Heart right ventricle (tissue), 16 donors: Measurements from ENCODE around the gene SOS1. TPM values are rescaled to one million over a fixed set of nuclear protein-coding genes. Genes with fewer than 3 reads are reported as not detected.

Source experiments
- ATAC-seq, 8 donors: fragments of 200-7000 bp; cut with Tn5 transposase; one replicate each; pipeline ENCODE4 v1.9.1; 2020; ENCODE audit warnings: mild to moderate bottlenecking in 8 of 8, moderate library complexity in 8 of 8, moderate number of reproducible peaks in 1 of 8
- DNase-seq, 2 donors: peaks; one replicate each; pipeline ENCODE4 v3.0.0-alpha.2; 2020
- H3K27ac ChIP-seq, 10 donors: fragments of 200-600 bp; sonication (generic) in 2 of 10; one replicate each; pipeline versions ENCODE4 v1.5.0 to v1.8.0; 2020 to 2022; ENCODE audit warnings: mild to moderate bottlenecking in 3 of 10
- H3K27me3 ChIP-seq, 7 donors: fragments of 200-600 bp; one replicate each; pipeline ENCODE4 v1.8.0; 2021 to 2022; ENCODE audit warnings: mild to moderate bottlenecking in 2 of 7
- H3K36me3 ChIP-seq, 9 donors: fragments of 200-600 bp; sonication (generic) in 1 of 9; one replicate each; pipeline versions ENCODE4 v1.5.0 to v1.8.0; 2020 to 2022; ENCODE audit warnings: mild to moderate bottlenecking in 2 of 9
- H3K4me1 ChIP-seq, 9 donors: fragments of 200-600 bp; sonication (generic) in 1 of 9; one replicate each; pipeline versions ENCODE4 v1.5.0 to v1.8.0; 2020 to 2022; ENCODE audit warnings: mild to moderate bottlenecking in 4 of 9
- H3K4me3 ChIP-seq, 10 donors: fragments of 200-600 bp; sonication (generic) in 2 of 10; one replicate each; pipeline versions ENCODE4 v1.5.0 to v1.8.0; 2020 to 2022; ENCODE audit warnings: mild to moderate bottlenecking in 7 of 10, moderate library complexity in 2 of 10
- H3K9me3 ChIP-seq, 11 donors: fragments of 200-600 bp in 10 of 11; sonication (generic) in 2 of 11; one replicate each; pipeline versions ENCODE4 v1.5.0 to v1.8.0; 2013 to 2022; ENCODE audit warnings: mild to moderate bottlenecking in 2 of 11, control low read depth in 1 of 11, moderate library complexity in 1 of 11
- WGBS, 2 donors: extraction: QIAGEN DNeasy Blood & Tissue Kit; methylation state at CpG; one replicate each; pipeline ENCODE4 v1.1.7; 2013; ENCODE audit warnings: inconsistent platforms in 1 of 2; 5-methylcytosine and 5-hydroxymethylcytosine counted together
- intact Hi-C, 10 donors: fragments of 100-400 bp; cut with DNase I; formaldehyde crosslinking; loops; one replicate each; pipeline versions ENCODE4 v1.11.1 to v1.14.2; 2022
- polyA plus RNA-seq, 2 donors: library from polyadenylated mRNA; stranded (reverse); fragments of 200-250 nt; gene quantifications; one replicate each; pipeline ENCODE4 v1.2.3, GENCODE V29; 2013
- total RNA-seq, 10 donors: library from RNA; stranded (reverse); fragmentation: NEBNext Ultra II Directional in 3 of 10; extraction: Animal tissue kit (Norgen Biotek cat#: 25700) in 3 of 10; gene quantifications; one replicate each; pipeline versions ENCODE4 v1.2.1 to v1.2.4, GENCODE V29; 2021 to 2023
- TF ChIP-seq, protein P1 (sequence below), 9 donors: fragments of 200-600 bp; sonication (generic) in 2 of 9; IDR thresholded peaks; one replicate each; pipeline versions ENCODE4 v1.5.0 to v1.8.0; 2021 to 2022; ENCODE audit warnings: antibody characterized with exemption in 9 of 9, mild to moderate bottlenecking in 5 of 9, moderate library complexity in 1 of 9
- donor health status: Arrhythmogenic right ventricular cardiomyopathy.
- donor health status: ischemic (EF 13 %, LVEDD 7.1; RV severe dilation, severe dysfunction).
- donor health status: healthy with polysubstance abuse.
- donor health status: DM: no; HTN: yes; CAD: no.
- donor health status: DM: no; HTN: no; CAD: no.
- donor health status: ischemic (EF 25% LVEDD 6.9; RV normal size, moderate dysfunction).
- donor health status: ischemic (EF 25% LVEDD 5.7; RV mildly dilated, moderate dysfunction).
- donor health status: healthy.
- donor health status: DM: yes; HTN: yes; CAD: no.
- donor health status: Ischemic cardiomyopathy.
- donor health status: ischemic (EF 35%, LVEDD 5.7; RV mildly dilated, moderate dysfunction).
- donor health status: nonischemic (EF 11% LVEDD 7.7; RV severe dilation, severe dysfunction).
- donor health status: DM: yes; HTN: yes; CAD: no.
- donor health status: PGD.
- donor health status: ischemic (EF 29% LVEDD 5.4; RV normal size, mild dysfunction).
- donor health status: nonischemic (EF 23%, LVEDD 6.1; RV moderate dilation, normal function).

SOS1 gene
- total and polyA plus RNA-seq, 12 donors, result 5.8 to 37.8 (median 23.1) TPM

DNA sequence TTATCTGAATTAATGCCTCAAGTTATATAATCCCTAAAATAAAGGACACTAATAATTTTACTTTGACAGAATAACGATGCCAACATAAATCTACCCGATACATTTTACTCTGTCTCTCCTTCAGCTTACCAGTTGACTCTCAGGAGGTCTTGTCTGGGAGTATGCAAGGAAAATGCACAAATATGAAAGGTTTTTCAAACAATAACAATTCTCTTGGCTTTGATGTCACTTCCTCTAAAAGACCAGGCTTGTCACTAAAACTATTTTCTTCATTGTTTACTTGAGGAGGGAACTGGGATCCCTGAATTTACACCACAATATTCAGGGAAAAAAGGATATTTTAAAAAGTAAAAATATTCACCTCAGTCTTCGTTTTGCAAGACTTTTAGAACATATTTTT lies 97.2 kb downstream of the SOS1 start:
- Histone ChIP-seq H3K27me3 (no peaks in the 10 kb centered on the region), H3K4me1 (peaks cover 0 to 4% (median 0%) of the 10 kb centered on the region in 9 donors), H3K4me3 (peak overlapping the region in 5 of 10 donors; percentile 34 to 56 (median 43)), H3K27ac (peak overlapping the region in 7 of 10 donors; percentile 10 to 83 (median 56)), H3K36me3 (peaks cover 0 to 43% (median 0%) of the 10 kb centered on the region in 9 donors), H3K9me3 (no peaks in the 10 kb centered on the region)
- intact Hi-C loops, result no loop called here
- WGBS, 2 donors, result 77 to 78% methylated on average over 3 of the region's 3 CpGs
- no peak for DNase-seq
- ATAC-seq, result peak in 4 of 8 donors; percentile 8 to 72 (median 64)
- TF ChIP-seq, protein P1, sequence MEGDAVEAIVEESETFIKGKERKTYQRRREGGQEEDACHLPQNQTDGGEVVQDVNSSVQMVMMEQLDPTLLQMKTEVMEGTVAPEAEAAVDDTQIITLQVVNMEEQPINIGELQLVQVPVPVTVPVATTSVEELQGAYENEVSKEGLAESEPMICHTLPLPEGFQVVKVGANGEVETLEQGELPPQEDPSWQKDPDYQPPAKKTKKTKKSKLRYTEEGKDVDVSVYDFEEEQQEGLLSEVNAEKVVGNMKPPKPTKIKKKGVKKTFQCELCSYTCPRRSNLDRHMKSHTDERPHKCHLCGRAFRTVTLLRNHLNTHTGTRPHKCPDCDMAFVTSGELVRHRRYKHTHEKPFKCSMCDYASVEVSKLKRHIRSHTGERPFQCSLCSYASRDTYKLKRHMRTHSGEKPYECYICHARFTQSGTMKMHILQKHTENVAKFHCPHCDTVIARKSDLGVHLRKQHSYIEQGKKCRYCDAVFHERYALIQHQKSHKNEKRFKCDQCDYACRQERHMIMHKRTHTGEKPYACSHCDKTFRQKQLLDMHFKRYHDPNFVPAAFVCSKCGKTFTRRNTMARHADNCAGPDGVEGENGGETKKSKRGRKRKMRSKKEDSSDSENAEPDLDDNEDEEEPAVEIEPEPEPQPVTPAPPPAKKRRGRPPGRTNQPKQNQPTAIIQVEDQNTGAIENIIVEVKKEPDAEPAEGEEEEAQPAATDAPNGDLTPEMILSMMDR (IDR thresholded peaks at IDR 0.05), result no peak

DNA sequence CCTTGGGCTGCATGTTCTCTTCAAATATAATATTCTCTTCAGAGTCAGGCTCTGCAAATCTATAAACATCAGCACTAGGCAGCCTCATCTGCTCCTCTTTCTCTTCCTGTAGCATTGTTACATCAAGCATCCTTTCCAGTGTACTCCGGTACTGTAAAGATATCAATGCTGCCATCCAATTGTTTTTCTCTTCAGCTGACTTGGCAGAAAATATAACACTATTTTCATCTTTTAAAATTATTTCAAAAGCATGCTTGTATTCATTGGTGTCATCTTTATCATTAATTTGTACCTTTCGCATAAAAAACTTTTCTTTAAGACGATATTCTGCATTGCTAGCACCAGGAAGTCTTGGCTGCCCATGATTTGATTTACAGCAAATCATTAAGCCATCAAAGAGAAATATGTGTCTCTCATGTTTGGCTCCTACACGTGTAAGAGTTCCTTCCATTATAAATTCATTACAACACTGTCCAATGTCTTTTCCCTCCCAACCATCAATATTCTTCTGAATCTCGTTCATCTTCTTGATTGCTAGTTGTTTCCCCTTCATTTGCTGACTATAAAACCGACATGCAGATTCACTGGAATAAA lies 98.1 kb downstream of the SOS1 start:
- peaks cover 0 to 34% (median 0%) of the 10 kb centered on the region in 9 donors for H3K36me3 ChIP-seq
- H3K27ac ChIP-seq, result peak overlapping the region in 8 of 10 donors; percentile 10 to 83 (median 50)
- ATAC-seq (no peak), DNase-seq (no peak)
- H3K9me3 ChIP-seq, result no peaks in the 10 kb centered on the region
- H3K4me3 ChIP-seq, result peak overlapping the region in 9 of 10 donors; percentile 16 to 56 (median 34)
- H3K4me1 ChIP-seq, result peaks cover 0 to 11% (median 2%) of the 10 kb centered on the region in 9 donors
- TF ChIP-seq, protein P1 (IDR thresholded peaks at IDR 0.05), result no peak
- H3K27me3 ChIP-seq, result no peaks in the 10 kb centered on the region
- 69 to 81% methylated on average over 6 of the region's 6 CpGs for WGBS, 2 donors
- intact Hi-C loops, result no loop called here

DNA sequence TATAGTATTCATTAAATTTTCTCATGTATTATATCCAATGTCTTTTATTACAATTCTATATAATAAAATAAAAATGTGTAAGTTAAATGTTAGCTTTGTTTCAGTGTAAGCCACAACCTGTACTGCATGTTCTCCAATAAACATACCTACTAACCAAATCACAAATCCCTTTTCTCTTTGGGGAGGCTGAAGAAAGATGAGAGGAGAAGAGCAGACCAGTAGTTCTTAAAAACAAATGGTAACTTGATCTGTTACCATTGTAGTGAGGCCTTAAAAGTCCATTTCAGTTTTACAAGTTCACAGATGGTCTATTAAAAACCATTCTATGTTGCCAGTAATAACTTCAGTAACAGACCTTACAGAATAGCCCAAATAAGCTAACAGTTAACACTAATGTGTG lies 100.5 kb downstream of the SOS1 start:
- intact Hi-C loops, result no loop called here
- Histone ChIP-seq H3K27me3 (no peaks in the 10 kb centered on the region), H3K4me3 (peak overlapping the region in 8 of 10 donors; percentile 1 to 56 (median 38)), H3K27ac (peak overlapping the region in 7 of 10 donors; percentile 20 to 83 (median 68)), H3K4me1 (peaks cover 0 to 29% (median 13%) of the 10 kb centered on the region in 9 donors), H3K36me3 (peaks cover 0 to 28% (median 0%) of the 10 kb centered on the region in 9 donors), H3K9me3 (no peaks in the 10 kb centered on the region)
- TF ChIP-seq, protein P1 (IDR thresholded peaks at IDR 0.05), result no peak
- no peak for DNase-seq
- no peak for ATAC-seq

DNA sequence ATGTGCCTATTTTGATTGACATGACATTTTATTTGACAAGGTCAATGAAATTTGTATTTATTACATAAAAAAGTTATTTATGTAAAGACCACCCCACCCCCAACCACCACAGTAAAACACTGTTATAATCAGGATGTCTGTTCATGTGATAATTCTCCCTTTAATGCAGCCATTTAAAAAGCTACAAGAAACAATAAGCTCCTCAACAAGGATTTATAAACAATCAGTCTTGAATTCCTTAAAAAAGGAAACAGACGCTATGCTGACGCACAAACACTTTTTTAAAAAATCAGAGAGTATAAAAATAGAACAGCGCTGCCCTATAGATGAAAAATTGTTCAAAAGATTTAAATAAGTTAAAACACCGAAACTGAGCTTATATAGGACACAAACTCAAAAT lies 102.2 kb downstream of the SOS1 start:
- ATAC-seq, result peak in 6 of 8 donors; percentile 25 to 78 (median 62)
- H3K9me3 ChIP-seq, result no peaks in the 10 kb centered on the region
- H3K36me3 ChIP-seq, result peaks cover 0 to 38% (median 0%) of the 10 kb centered on the region in 9 donors
- TF ChIP-seq, protein P1 (IDR thresholded peaks at IDR 0.05), result no peak
- 59 to 75% methylated on average over 4 of the region's 4 CpGs for WGBS, 2 donors
- peak overlapping the region in 9 of 10 donors; percentile 20 to 83 (median 58) for H3K27ac ChIP-seq
- H3K4me1 ChIP-seq, result peaks cover 0 to 34% (median 13%) of the 10 kb centered on the region in 9 donors
- no peaks in the 10 kb centered on the region for H3K27me3 ChIP-seq
- peak overlapping the region in 7 of 10 donors; percentile 4 to 56 (median 42) for H3K4me3 ChIP-seq
- intact Hi-C loops, result no loop called here
- no peak for DNase-seq
